K562 (cell line): Measurements from ENCODE around the gene MMP15. TPM values are rescaled to one million over a fixed set of nuclear protein-coding genes. Genes with fewer than 3 reads are reported as not detected.

ENCODE experiments used
- ADNP ChIP-seq: fragments of 200-800 bp; sonication (Bioruptor generic); IDR thresholded peaks from 2 replicates; pipeline ENCODE4 v1.6.1; 2016; ENCODE audit warnings: missing genetic modification characterization, missing compliant biosample characterization
- BMI1 ChIP-seq: fragments of 150-350 bp; IDR thresholded peaks from 2 replicates; pipeline ENCODE4 v1.6.1; 2014; ENCODE audit warnings: low read length
- CCNT2 ChIP-seq: IDR thresholded peaks from 2 replicates; pipeline ENCODE4 v1.6.1; 2011; ENCODE audit warnings: borderline replicate concordance, low read depth, mild to moderate bottlenecking, moderate library complexity, mixed read lengths, low read length; ENCODE audit not compliant: insufficient read length; ENCODE audit errors: extremely low read depth
- ELF2 ChIP-seq: fragments of 250-450 bp; sonication (Bioruptor Pico); IDR thresholded peaks from 2 replicates; pipeline ENCODE4 v1.5.0; 2021; ENCODE audit warnings: mild to moderate bottlenecking
- EP400 ChIP-seq: fragments of 450-650 bp; IDR thresholded peaks from 2 replicates; pipeline ENCODE4 v1.6.1; 2017; ENCODE audit warnings: antibody characterized with exemption, mild to moderate bottlenecking, moderate library complexity
- ETV1 ChIP-seq: fragments of 450-650 bp; conservative IDR thresholded peaks from 2 replicates; pipeline ENCODE4 v1.6.1; 2016; ENCODE audit warnings: missing genetic modification characterization, control low read depth, low read depth, missing compliant biosample characterization
- FOS ChIP-seq: IDR thresholded peaks from 3 replicates; pipeline ENCODE4 v1.6.1; 2011; ENCODE audit not compliant: insufficient read length; ENCODE audit errors: extremely low read depth
- KDM4B ChIP-seq, 2 experiments: fragments of 450-650 bp in 1 of 2; sonication (generic) in 1 of 2; IDR thresholded peaks; 2 replicates each; pipeline ENCODE4 v1.6.1; 2016 to 2017; ENCODE audit warnings: borderline replicate concordance in 2 of 2, antibody characterized with exemption in 1 of 2, low read depth in 1 of 2, mild to moderate bottlenecking in 1 of 2
- KLF1 ChIP-seq: fragments of 450-650 bp; IDR thresholded peaks from 2 replicates; pipeline ENCODE4 v1.6.1; 2016; ENCODE audit warnings: missing genetic modification characterization, missing compliant biosample characterization
- POLR2AphosphoS5 ChIP-seq: IDR thresholded peaks from 2 replicates; pipeline ENCODE4 v1.6.1; 2011; ENCODE audit warnings: mild to moderate bottlenecking, low read depth, low read length, moderate library complexity; ENCODE audit not compliant: control insufficient read depth, insufficient read depth
- ZNF217 ChIP-seq: sonication (generic); formaldehyde crosslinking; IDR thresholded peaks from 2 replicates; pipeline ENCODE4 v1.8.0; 2022; ENCODE audit warnings: mild to moderate bottlenecking, missing genetic modification reagents
- polyA plus RNA-seq, 8 experiments: library from polyadenylated mRNA; depleted of rRNA in 4 of 8; stranded (reverse) in 5 of 8; unstranded in 3 of 8; fragments of >200 nt; fragmentation: Nextera tagmentation in 2 of 8; fragmentation: Illumina TruSeq in 1 of 8; extraction: Ambion mirVana in 2 of 8; extraction: Trizol in 1 of 8; gene quantifications; 2 replicates each; pipeline versions ENCODE4 v1.2.1 to v1.2.3, GENCODE V29; 2011 to 2014; ENCODE audit warnings: inconsistent platforms in 1 of 8, missing spikeins in 1 of 8
- total RNA-seq, 7 experiments: library from RNA; depleted of rRNA in 6 of 7; stranded (reverse); fragments of >200 nt in 6 of 7; fragmentation: Illumina TruSeq in 2 of 7; extraction: Trizol in 2 of 7; gene quantifications; 2 replicates each; pipeline versions ENCODE4 v1.2.1 to v1.2.3, GENCODE V29; 2011 to 2021; ENCODE audit warnings: low replicate concordance in 1 of 7
- TF ChIP-seq, protein P1 (sequence below), 2 experiments: fragments of 450-650 bp in 1 of 2; sonication (generic) in 1 of 2; formaldehyde crosslinking in 1 of 2; IDR thresholded peaks; 2 replicates each; pipeline versions ENCODE4 v1.7.1 to v1.9.0; 2016 to 2022; ENCODE audit warnings: inconsistent platforms in 1 of 2, mild to moderate bottlenecking in 1 of 2, missing genetic modification reagents in 1 of 2

MMP15 gene
- total and polyA plus RNA-seq, 9 of the 15 experiments (the other 6 are each of a cell fraction or from before 2014, with no cell fraction given) = 0.01 to 20.4 (median 5.5) TPM

DNA sequence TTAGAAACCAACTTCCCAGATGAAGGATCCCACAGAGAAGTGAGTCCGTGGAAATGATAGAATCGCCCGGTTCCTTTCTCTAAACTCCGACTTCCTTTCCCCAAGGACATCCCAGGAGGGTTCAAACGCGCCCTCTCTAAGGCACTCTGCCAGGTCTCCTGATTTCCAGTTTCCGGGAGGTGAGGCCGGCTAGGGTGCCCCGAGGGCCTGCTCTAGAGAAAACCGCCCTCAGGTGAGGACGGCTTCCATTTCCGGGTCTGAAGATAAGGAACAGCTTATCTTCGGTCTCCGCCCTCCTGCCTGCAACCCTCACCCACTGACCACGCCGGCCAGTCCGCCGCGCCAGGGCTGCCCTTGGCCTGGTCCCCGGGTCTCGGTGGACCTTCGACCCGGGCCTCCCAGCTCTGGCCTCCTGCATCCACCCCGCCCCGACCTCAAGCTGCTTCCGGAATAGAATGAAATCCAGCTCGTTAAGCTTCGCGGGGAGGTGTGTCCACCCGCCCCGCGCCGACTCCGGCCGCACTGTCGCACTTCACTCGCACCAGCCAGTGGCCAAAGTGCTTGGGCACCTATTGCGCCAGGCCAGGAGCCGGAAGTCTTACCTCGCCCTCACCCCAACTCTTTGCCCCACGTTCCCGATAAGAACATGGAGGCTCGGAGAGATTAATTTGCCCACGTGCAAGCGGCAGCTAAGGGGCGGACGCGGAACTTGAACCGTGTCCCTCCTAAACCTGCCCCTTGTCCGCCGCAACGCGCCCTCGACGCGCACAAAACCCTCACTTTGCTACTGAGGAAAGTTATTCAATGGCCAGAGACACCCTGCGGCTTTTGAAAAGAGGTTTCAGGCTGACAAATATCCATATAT lies 836 bp upstream of the MMP15 start (continued):
- TF ChIP-seq, protein P1, sequence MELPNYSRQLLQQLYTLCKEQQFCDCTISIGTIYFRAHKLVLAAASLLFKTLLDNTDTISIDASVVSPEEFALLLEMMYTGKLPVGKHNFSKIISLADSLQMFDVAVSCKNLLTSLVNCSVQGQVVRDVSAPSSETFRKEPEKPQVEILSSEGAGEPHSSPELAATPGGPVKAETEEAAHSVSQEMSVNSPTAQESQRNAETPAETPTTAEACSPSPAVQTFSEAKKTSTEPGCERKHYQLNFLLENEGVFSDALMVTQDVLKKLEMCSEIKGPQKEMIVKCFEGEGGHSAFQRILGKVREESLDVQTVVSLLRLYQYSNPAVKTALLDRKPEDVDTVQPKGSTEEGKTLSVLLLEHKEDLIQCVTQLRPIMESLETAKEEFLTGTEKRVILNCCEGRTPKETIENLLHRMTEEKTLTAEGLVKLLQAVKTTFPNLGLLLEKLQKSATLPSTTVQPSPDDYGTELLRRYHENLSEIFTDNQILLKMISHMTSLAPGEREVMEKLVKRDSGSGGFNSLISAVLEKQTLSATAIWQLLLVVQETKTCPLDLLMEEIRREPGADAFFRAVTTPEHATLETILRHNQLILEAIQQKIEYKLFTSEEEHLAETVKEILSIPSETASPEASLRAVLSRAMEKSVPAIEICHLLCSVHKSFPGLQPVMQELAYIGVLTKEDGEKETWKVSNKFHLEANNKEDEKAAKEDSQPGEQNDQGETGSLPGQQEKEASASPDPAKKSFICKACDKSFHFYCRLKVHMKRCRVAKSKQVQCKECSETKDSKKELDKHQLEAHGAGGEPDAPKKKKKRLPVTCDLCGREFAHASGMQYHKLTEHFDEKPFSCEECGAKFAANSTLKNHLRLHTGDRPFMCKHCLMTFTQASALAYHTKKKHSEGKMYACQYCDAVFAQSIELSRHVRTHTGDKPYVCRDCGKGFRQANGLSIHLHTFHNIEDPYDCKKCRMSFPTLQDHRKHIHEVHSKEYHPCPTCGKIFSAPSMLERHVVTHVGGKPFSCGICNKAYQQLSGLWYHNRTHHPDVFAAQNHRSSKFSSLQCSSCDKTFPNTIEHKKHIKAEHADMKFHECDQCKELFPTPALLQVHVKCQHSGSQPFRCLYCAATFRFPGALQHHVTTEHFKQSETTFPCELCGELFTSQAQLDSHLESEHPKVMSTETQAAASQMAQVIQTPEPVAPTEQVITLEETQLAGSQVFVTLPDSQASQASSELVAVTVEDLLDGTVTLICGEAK (IDR thresholded peaks at IDR 0.05) = 0 out of 2 replicates have a peak, but pooled peaks have one; percentile 31
- TF ChIP-seq, protein P1 (CRISPR knock-in tag; IDR thresholded peaks at IDR 0.05) = no peak
- TF ChIP-seq POLR2AphosphoS5 = peak; percentile 31; the same call in 1 of the 2 replicates
- no peak for TF ChIP-seq BMI1
- peak; percentile 28 for TF ChIP-seq CCNT2
- TF ChIP-seq KDM4B (IDR thresholded peaks at IDR 0.05; ENCODE audit: borderline replicate concordance in 2 of 2, low read depth in 1 of 2) = 0 out of 4 replicates have a peak, but pooled peaks of 1 of the 2 experiments have one; percentile 32
- no peak for TF ChIP-seq ADNP (tag)
- 0 out of 2 replicates have a peak, but pooled peaks have one; percentile 39 for TF ChIP-seq ETV1
- TF ChIP-seq ELF2 (CRISPR knock-in tag) = peak; percentile 24; the same call in 1 of the 2 replicates
- TF ChIP-seq KLF1 (tag) = peak; percentile 43; the same call in 1 of the 2 replicates
- no peak for TF ChIP-seq FOS
- TF ChIP-seq ZNF217 (CRISPR knock-in tag) = no peak
- peak; percentile 63; the same call in 1 of the 2 replicates for TF ChIP-seq EP400
